ENCODE measurements around the gene PRRG3.
A peak's percentile ranks its signal among the peaks of the same experiment; 100 is the strongest.

The PRRG3 gene

DNA sequence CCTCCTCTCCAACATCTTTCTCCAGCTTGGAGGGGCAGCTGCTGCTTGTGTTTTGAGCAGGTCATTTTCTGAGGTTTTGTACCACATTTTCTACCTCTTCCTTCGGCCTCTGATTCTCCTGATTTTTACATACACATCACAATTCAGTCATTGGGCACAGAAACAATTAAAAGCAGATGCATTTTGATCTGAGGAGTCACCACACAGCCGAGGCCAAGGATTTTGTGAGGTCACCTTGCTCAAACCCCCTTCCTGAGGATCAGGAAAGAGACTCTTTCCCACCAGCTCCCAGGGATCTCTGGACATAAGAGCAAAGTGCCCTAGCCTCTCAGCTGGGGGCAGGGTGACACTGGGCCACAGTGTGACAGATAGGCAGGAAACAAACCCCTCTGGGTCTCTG is 15.2 kb downstream of the PRRG3 start:
- DNase-seq, result no peak

- DNase-seq, result peak; percentile 19
Measured at GRCh38 chrX:151711154-151711553, 15.9 kb downstream of the PRRG3 start.

DNA sequence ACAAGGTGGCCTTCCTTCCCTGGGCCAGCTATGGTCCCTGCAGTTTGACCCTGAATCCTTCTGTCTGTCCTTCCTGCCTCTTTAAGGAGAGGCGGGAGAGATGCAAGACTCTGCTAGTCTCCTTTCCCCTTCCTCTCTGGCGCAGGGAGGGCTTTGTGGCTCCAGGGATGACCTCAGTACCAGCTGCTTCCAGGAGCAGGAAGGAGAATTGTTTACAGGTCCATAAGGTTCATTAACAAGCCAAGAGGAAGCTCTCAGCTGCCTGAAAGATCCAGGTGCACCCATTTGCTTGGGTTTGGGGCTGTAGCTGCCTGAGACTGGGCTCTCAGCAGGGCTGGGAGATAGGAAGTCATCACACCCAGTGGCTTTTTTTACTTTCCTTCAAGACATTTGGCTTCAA is 16.5 kb downstream of the PRRG3 start:
- peak; percentile 56 for DNase-seq

DNA sequence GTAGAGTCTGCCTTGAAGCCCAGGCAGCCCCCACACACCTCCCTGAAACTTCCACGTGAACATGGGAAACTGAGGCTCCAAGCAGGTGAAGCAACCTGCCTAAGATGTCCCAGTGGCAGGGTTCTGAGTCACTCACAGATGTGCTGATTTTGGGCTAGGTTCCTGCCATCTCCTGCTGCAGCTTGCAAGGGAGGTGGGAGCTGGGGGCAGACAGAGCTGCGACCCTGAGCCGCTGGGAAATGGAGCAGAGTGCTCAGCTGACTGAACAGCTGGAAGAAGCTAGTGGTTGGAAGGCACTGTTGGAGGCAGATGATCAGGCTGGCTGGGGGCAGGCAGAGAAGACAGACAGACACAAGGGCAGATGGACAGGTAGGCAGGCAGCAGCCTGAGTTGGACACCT is 17.0 kb downstream of the PRRG3 start:
- DNase-seq, result peak; percentile 8

DNA sequence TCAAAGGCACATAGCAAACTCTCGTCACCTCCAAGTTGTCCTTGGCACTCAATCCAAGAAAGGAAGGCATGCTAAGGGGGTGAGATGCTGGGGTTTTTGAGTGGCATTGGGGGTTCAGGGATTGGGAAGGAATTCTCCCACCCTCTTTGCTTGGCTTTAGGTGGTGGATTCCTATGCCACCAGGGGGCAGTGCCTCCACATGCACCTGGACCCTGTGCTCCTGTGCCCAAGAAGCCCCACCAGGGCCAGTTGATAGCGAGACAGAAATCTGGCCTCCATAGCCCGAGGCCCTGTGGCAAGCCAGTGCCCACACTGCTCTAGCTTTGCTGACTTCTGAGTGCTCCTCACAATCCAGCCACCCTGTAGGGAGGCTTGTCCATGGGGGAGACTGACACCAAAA is 18.6 kb downstream of the PRRG3 start:
- no peak for DNase-seq

DNA sequence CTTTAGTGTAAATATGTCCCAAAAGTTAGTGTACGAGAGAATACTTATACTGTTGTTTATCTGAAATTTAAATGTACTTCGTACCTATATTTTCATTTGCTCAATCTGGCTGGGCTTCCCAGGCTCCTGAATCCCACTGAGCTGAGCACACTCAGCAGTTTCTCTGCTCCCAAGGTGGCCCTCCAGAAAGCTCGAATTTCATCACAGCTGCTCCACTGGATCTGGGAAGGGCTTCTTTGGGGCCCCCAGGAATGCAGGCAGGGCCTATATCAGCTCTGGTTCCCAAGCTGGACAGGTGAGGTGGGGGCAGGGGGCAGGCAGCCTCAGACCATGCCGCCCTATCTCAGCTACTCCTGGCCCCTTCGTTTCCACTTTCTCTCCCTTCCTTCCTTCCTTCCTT is 19.1 kb downstream of the PRRG3 start:
- no peak for DNase-seq

DNA sequence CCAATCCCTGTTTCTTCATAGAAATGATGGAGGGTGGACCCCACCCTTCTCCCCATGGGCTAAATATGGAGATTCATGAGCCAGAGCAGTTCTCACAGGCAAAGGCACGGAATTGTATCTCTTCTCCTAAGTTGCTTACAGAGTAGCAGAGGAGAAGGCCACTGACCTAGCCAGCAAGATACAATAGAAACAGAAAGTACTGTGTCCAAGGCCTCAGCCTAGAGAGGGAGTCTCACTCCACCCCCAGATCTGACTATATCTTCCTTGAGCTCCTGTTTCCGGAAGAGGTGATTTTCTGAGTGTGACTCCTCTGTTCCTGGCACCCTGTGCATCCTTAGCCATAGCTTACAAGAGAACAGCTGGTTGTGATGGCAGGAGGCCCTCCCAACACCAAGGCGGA is 20.5 kb downstream of the PRRG3 start, which contains the start of gene FATE1:
TSS of gene FATE1 (plus strand) at position 284 of the 400 bp plus-strand sequence. CDS start at position 369, 85 bp downstream.
- no peak for DNase-seq

DNA sequence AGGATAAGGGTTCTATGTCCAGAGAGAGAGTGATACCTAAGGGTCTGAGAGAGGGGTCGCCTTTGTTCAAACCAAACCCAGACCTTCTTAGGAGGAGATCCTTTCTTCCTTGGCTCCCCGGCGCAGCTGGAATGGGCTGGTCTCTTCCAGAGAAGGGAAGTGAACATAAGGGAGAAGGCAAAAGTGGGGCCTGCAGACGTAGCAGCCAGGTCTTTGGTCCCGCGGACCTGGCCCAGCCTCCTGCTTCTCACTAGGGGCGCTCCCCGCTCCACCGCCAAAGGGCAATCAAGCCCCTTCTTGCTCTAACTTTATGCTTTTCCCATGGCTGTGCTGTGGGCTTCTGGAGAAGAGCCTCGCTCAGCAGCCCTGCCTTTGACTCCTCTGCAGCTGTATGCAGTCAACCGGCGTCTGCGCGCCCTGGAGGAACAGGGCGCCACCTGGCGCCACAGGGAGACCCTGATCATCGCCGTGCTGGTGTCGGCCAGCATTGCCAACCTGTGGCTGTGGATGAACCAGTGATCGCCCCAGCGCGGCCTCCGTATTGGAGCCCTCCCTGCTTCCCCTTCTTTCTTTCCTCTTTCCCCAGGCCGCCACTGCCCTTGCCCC is 27.1 kb downstream of the PRRG3 start:
- DNase-seq, result no peak

DNA sequence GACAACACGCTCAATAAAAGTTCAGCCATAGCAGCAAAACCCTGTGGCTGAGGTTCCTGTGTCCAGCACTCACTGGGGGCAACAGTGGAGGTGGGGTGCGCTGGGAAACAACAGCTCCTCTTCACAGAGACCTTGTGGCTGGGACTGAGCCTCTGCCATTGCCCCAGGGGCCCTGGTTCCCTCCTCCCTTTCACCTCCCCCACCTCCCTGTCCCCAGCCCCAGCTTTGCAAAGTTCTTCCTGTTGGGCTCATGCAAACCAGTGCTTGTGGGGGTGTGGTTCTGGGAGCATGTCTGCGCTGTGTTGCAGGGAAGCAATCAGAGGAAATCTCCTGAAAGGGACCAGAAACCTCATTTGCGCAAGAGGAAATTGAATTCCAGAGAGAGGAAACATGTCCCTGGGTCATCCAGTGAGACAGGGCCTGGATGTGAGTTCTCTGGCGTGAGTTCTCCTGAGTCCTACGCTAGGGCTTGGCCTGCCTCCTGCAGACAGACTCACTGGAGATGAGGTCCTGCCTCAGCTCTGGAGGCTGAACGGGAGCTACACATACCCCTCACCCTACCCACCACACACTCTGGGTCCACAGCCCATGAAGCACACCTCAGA is 28.0 kb downstream of the PRRG3 start:
- no peak for DNase-seq

- DNase-seq, result no peak
Measured at GRCh38 chrX:151724563-151725337, 29.5 kb downstream of the PRRG3 start.

- no peak for DNase-seq
Measured at GRCh38 chrX:151725338-151725614, 30.0 kb downstream of the PRRG3 start.

GRCh38 chrX:151726751-151727150 is 31.5 kb downstream of the PRRG3 start:
- DNase-seq, result no peak

GRCh38 chrX:151727346-151727745 is 32.1 kb downstream of the PRRG3 start:
- no peak for DNase-seq

- no peak for DNase-seq
Measured at GRCh38 chrX:151729056-151729725, 33.9 kb downstream of the PRRG3 start.

DNA sequence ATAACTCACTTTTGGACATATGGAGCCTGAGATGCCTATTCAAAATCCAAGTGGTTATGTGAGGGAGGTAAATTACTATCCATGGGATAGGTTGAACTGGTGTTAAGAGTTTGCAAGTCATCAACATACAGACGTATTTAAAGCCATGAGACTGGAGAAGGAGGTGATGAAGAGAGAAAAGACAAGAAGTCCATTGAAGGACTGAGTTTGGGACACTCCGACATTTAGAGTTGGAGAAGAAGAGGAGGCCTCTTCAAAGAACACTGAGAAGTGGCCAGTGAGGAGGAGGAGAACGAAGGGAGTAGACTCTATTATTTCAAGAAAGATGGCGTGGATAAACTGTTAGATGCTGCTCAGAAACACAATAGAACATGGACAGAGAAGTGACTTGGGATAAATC is 39.2 kb downstream of the PRRG3 start, which contains the start of gene CNGA2:
TSS of gene CNGA2 (plus strand) at position 301 of the 400 bp plus-strand sequence. CDS start 3,738 bp downstream, outside the sequence.
- DNase-seq, result no peak

GRCh38 chrX:151735219-151735618 is 40.0 kb downstream of the PRRG3 start:
- no peak for DNase-seq

DNA sequence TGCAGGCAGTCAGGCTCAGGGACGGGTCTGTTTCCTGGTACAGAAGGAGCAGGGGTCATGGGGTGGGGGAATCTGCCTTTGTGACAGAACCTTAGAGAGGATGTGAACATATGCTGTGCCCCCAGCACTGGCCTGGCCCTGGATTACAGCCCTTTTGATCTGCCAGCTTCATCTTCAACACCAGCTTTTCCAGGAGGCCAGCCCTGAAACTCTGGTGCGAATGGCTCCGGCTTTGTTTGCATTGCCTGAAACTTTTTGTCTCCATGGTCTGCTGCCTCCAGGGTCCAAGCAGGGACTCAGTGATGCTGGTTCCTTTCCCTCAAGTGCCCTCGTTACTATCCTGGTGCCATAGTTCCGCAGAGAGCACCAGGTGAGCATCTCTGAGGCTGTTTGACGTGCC is 41.4 kb downstream of the PRRG3 start:
- DNase-seq, result no peak

DNA sequence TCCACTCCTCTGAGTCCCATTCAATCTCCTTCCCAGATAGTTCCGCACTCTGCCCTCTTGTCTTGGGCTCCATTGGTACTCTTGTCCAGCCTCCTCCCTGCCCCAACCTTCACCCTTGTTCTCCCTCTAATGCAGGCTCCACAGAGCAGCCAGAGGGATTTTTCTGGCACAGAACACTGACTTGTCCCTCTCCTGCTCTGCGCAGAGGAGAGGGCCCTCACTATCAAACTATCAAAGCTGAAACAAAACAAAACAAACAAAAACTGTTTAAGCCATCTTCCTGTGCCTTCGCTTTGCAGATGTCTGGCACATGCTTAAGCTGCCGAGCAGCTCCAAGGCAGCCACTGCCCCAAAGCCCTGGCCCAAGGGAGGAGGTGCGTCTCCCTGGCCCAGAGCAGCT is 42.2 kb downstream of the PRRG3 start:
- no peak for DNase-seq

DNA sequence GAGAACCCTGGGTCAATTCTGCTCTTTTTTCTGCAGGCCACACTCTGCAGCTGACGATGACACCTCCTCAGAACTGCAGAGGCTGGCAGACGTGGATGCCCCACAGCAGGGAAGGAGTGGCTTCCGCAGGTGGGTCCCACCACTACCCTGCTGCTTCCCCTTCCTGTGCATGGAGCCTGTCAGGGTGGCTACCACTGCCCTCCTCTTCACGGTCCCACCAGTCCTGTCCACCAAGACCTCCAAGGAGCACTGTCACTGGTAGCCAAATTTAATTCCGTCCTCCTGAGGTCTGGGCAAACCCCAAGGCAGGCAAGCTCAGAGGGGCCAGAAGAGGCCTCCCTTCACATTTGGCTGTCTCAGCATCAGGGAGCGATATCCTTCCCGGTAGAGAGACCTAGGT is 43.5 kb downstream of the PRRG3 start:
- DNase-seq, result no peak

- DNase-seq, result no peak
Measured at GRCh38 chrX:151741606-151742005, 46.3 kb downstream of the PRRG3 start.

GRCh38 chrX:151742311-151742710 is 47.1 kb downstream of the PRRG3 start:
- DNase-seq, result no peak

GRCh38 chrX:151743651-151744470 is 48.6 kb downstream of the PRRG3 start:
- DNase-seq, result no peak

DNA sequence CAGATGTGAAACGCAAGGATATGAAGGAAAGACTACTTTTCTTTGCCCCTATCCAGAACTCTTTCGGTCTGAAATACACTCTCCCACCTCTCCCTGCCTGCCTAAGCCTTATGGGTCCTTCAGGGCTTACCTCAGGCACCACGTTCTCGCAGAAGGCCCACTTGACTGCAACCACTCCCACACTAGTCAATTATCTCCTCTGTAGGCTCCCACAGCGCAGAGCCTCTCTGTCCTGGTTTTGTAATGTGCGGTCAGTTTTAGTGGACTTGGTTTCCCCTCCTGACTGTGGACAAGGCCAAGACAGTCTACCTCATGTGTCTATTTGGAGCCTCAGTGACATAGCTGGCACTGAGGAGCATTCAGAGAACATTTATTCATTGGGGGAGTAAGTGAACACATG is 50.4 kb downstream of the PRRG3 start:
- DNase-seq, result no peak

All from DMS79 treated with DMSO at 0.1 percent for 48 hours (cell line).